Measurements from ENCODE around the gene PDE2A. TPM values are rescaled to one million over a fixed set of nuclear protein-coding genes. Genes with fewer than 3 reads are reported as not detected.

The PDE2A gene
- total RNA-seq, 3 donors from 2014 or later = 23.7 to 85.9 (median 67.0) TPM

DNA sequence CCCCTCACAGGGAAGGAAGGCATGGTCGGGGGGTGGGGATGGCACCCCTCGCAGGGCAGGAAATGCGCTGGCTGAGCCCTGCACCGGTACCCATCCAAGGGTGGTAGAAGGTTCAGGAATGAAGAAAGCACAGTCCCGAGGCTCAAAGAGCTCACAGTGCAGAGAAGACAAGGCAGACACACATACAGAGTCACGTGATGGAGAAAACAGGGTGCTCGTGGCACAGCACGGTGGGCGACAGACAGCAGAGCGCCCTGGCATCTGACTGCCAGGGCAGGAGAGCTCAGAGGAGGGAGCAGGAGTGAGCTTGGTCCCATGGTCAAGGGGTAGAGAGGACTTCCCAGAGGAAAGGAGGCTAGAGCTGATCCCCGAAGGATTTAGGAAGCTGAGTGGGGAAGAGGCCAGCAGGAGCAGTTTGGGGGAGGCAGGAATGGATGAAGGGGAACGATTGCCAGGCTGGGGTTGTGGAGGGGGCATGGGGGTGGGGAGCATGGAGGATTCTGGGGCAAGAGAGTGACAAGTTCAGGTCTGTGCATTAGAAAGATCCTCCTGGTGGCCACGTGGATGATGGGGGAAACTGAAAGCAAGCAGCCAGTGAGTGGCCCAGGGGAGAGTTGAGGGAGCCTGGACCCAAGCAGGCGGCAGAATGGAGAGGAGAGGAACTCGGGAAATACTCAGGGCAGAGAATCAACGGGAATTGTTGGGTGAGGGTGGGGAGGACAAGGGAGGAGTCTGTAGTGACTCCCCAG is 43.9 kb downstream of the PDE2A start:
- H3K9me3 ChIP-seq = no peaks in the 10 kb centered on the region
- H3K27ac ChIP-seq = peak overlapping the region in 1 of 2 donors; percentile 68
- H3K27me3 ChIP-seq = no peaks in the 10 kb centered on the region
- TF ChIP-seq POLR2A (IDR thresholded peaks at IDR 0.05) = no peak
- TF ChIP-seq, protein P1, sequence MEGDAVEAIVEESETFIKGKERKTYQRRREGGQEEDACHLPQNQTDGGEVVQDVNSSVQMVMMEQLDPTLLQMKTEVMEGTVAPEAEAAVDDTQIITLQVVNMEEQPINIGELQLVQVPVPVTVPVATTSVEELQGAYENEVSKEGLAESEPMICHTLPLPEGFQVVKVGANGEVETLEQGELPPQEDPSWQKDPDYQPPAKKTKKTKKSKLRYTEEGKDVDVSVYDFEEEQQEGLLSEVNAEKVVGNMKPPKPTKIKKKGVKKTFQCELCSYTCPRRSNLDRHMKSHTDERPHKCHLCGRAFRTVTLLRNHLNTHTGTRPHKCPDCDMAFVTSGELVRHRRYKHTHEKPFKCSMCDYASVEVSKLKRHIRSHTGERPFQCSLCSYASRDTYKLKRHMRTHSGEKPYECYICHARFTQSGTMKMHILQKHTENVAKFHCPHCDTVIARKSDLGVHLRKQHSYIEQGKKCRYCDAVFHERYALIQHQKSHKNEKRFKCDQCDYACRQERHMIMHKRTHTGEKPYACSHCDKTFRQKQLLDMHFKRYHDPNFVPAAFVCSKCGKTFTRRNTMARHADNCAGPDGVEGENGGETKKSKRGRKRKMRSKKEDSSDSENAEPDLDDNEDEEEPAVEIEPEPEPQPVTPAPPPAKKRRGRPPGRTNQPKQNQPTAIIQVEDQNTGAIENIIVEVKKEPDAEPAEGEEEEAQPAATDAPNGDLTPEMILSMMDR (IDR thresholded peaks at IDR 0.05) = no peak
- no peak for TF ChIP-seq POLR2AphosphoS5 (IDR thresholded peaks at IDR 0.05)
- no peaks in the 10 kb centered on the region for H3K36me3 ChIP-seq
- no peak for DNase-seq (ENCODE audit: low spot score in 2 of 2)
- H3K4me1 ChIP-seq = no peaks in the 10 kb centered on the region
- intact Hi-C loops (cut with DNase I; ENCODE audit: low total_unique reads) = no loop called here
- H3K4me3 ChIP-seq = no peak overlapping the region

DNA sequence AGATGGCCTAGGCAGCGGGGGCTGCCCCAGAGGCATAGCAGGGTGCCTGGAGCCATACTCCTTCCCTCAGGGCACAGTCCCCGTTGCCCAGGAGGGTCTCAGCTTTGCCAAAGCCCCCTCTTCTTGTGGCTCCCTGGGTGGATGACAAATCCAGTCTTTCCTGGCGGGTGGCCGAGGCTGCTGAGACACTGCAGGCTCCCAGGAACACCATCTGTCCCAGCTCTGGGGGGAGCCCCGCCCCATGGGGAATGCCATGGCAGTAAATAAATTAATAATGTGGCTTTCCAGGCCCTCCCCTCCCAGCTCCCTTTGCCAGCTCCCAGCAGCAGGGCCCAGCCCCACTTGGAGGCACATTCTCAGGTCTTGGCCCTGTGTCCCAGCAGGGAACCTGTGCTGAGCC is 45.0 kb downstream of the PDE2A start:
- intact Hi-C loops (cut with DNase I; ENCODE audit: low total_unique reads) = no loop called here
- H3K4me3 ChIP-seq = no peak overlapping the region
- H3K27me3 ChIP-seq = no peaks in the 10 kb centered on the region
- DNase-seq (ENCODE audit: low spot score in 2 of 2) = no peak
- TF ChIP-seq POLR2AphosphoS5 (IDR thresholded peaks at IDR 0.05) (no peak), POLR2A (IDR thresholded peaks at IDR 0.05) (no peak)
- TF ChIP-seq, protein P1 (IDR thresholded peaks at IDR 0.05) = no peak
- no peaks in the 10 kb centered on the region for H3K4me1 ChIP-seq
- no peaks in the 10 kb centered on the region for H3K9me3 ChIP-seq
- no peaks in the 10 kb centered on the region for H3K36me3 ChIP-seq
- peak overlapping the region in 1 of 2 donors; percentile 68 for H3K27ac ChIP-seq

DNA sequence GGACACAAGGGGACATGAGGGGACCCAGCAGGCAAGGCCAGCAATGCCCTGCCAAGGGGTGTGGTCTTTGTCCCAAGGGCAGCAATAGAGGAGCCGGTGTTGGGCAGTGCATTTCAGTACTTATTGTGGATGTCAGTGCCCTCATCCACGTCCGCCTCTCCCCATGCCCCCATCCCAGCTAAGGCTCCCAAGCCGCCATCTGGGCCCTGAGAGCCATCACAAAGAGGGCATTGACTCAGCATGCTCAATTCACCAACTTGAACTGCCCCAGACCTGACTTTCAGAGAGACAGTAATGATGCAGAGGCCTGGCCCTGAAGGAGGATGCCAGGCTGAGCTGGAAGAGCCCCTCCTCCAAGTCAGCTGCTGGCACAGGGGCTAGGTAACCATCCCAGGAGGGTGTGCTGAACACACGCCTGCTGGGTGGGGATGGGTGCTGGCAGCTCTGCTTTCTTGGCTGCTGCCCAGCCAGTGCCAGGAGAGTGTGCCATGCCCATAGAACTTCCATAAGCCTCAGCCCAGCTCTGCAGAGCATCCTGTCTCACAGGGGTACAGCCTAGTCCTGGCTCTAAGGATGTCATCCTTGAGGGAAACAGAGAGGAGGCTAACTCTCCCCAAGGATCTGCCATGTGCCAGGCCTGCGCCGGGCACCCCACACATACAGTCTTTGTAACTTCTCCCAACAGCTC is 46.5 kb downstream of the PDE2A start:
- Histone ChIP-seq H3K36me3 (no peaks in the 10 kb centered on the region), H3K27me3 (no peaks in the 10 kb centered on the region), H3K4me3 (no peak overlapping the region), H3K27ac (peak overlapping the region; percentile 6 to 84), H3K9me3 (no peaks in the 10 kb centered on the region), H3K4me1 (no peaks in the 10 kb centered on the region)
- TF ChIP-seq, protein P1 (IDR thresholded peaks at IDR 0.05) = no peak
- no peak for TF ChIP-seq POLR2AphosphoS5 (IDR thresholded peaks at IDR 0.05)
- no peak for TF ChIP-seq POLR2A (IDR thresholded peaks at IDR 0.05)
- no peak for DNase-seq (ENCODE audit: low spot score in 2 of 2)
- intact Hi-C loops (cut with DNase I; ENCODE audit: low total_unique reads) = no loop called here

DNA sequence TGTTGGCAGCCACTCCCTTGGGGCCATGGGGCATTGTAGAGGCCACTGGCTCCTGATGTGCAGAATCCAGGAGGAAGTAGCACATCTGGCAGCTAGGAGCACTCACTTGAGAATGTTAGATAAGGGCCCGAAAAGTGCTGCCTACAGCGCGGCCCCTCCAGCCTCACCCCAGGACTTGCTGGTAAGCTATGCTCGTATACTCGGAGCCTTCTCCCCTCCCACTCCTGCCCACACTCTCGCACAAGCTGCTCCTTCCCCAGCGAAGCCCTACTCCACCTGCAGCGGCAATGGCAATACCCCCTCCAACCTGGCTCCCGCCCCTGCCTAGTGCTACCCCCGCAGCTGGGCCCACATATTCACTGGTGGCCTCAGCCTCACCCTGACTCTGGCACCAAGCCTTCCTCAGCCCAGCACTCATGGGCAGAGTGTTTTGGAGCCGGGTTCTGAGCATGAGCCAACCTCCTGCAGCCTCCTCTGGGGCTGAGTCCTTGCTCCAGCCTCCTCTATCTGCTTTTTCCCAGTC is 47.7 kb downstream of the PDE2A start:
- no peaks in the 10 kb centered on the region for H3K4me1 ChIP-seq
- intact Hi-C loops (cut with DNase I; ENCODE audit: low total_unique reads) = no loop called here
- H3K36me3 ChIP-seq = no peaks in the 10 kb centered on the region
- peak overlapping the region; percentile 48 to 84 for H3K27ac ChIP-seq
- no peaks in the 10 kb centered on the region for H3K9me3 ChIP-seq
- no peak for DNase-seq (ENCODE audit: low spot score in 2 of 2)
- TF ChIP-seq POLR2A (IDR thresholded peaks at IDR 0.05) = no peak
- TF ChIP-seq, protein P1 (IDR thresholded peaks at IDR 0.05) = no peak
- H3K27me3 ChIP-seq = no peaks in the 10 kb centered on the region
- no peak overlapping the region for H3K4me3 ChIP-seq

All from breast epithelium (tissue), 4 donors.